ENCODE data around the gene RHO.

- TF ChIP-seq EZH2 (IDR thresholded peaks at IDR 0.05; ENCODE audit: borderline replicate concordance, insufficient read depth, low read depth, low read length, poor library complexity, severe bottlenecking) (no peak), CTCF (IDR thresholded peaks at IDR 0.05) (no peak)
These were observed 35.2 kb upstream of the RHO start for GRCh38 chr3:129493206-129493605.

Data from B cell (primary cell).